Skeletal muscle satellite cell (primary cell): ENCODE results near the gene PACRG.
A peak's percentile ranks its signal among the peaks of the same experiment; 100 is the strongest.
"Not testable (repeated sequence)": the region's sequence is repeated elsewhere in the genome, so short reads cannot be mapped to it uniquely, and the experiment has no call there.

ENCODE experiments used
- H3K27me3 ChIP-seq: 2 replicates; pipeline ENCODE4 v1.7.0; 2013; ENCODE audit warnings: low read length; ENCODE audit not compliant: control insufficient read depth, insufficient read depth
- H3K36me3 ChIP-seq: 2 replicates; pipeline ENCODE4 v1.7.0; 2013; ENCODE audit warnings: mild to moderate bottlenecking, control low read depth, low read length; ENCODE audit not compliant: insufficient read depth
- H3K4me1 ChIP-seq: 2 replicates; pipeline ENCODE4 v1.7.0; 2013; ENCODE audit warnings: low read length; ENCODE audit not compliant: control insufficient read depth, insufficient read depth
- H3K4me2 ChIP-seq: 2 replicates; pipeline ENCODE4 v1.7.0; 2013; ENCODE audit warnings: mild to moderate bottlenecking, low read length
- H3K4me3 ChIP-seq: 2 replicates; pipeline ENCODE4 v1.7.0; 2013; ENCODE audit warnings: low read length
- H3K9ac ChIP-seq: 2 replicates; pipeline ENCODE4 v1.7.0; 2013; ENCODE audit warnings: mild to moderate bottlenecking, low read depth, low read length, moderate library complexity
- H3K9me3 ChIP-seq: replicated peaks from 2 replicates; pipeline ENCODE4 v1.7.0; 2013; ENCODE audit warnings: mild to moderate bottlenecking, control low read depth, low read length

The PACRG gene

GRCh38 chr6:163314791-163315470, 587.2 kb downstream of the PACRG start:
- Histone ChIP-seq H3K9ac (no peak overlapping the region), H3K4me1 (peaks cover 3% of the 10 kb centered on the region), H3K36me3 (no peaks in the 10 kb centered on the region), H3K9me3 (no peaks in the 10 kb centered on the region), H3K4me2 (no peak overlapping the region), H3K4me3 (no peak overlapping the region), H3K27me3 (no peaks in the 10 kb centered on the region)

DNA sequence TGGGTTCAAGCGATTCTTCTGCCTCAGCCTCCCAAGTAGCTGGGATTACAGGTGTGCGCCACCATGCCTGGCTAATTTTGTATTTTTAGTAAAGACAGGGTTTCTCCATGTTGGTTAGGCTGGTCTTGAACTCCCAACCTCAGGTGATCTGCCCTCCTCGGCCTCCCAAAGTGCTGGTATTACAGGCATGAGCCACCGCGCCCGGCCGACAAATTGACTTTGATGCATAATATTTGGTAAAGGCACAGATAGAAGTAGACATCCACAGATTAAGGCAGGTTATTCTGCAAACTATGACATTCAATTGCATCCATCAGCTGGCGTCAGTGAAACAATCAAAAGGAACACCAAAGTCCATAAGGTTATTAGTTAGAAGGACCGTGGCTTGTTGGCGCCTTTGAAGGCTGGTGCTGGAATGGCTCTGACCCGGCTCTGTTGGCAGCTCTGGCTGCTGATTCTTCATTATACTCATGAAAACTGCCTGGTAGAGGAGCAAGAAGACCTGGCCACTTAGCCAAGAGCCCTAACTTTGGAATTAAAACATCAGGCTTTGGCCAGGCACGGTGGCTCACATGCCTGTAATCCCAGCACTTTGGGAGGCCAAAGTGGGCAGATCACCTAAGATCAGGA, 589.2 kb downstream of the PACRG start:
- H3K36me3 ChIP-seq, H3K4me3 ChIP-seq, H3K4me2 ChIP-seq, H3K4me1 ChIP-seq, H3K9me3 ChIP-seq, H3K9ac ChIP-seq, H3K27me3 ChIP-seq: not testable (repeated sequence)

DNA sequence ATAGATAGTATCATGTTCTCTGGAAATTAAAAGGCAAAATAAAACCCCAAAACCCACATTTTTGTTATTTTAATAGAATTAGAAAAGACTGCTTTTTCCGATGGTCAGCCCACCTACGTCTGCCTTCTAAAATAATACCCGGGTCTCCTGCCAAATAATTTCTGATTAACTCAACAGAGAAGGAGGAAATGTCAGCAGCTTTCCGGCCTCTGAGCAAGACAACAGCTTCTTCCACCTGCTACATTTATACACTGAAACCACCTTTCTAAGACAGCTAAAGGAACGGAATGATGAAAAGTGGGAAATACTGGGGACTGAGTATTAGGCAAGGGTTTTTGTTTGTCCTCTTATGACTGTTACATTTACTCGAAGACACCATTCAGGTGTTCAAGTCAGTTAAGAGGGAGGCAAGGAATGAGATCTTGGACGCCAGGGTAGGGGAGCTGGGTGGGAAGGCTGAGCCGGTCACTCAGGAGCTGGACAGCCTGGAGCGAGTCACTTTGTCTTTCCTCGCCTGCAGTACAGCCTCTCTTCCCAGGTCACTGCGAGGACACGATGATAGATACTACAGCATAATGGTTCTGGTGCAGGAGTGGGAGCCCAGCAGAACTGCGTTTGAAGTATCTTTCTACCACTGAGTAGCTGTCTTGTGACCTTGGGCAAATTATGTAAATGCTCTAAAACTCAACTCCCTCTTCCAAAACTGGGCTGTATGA, 590.5 kb downstream of the PACRG start:
- no peak overlapping the region for H3K9ac ChIP-seq
- H3K4me2 ChIP-seq, result no peak overlapping the region
- no peaks in the 10 kb centered on the region for H3K27me3 ChIP-seq
- no peaks in the 10 kb centered on the region for H3K4me1 ChIP-seq
- no peaks in the 10 kb centered on the region for H3K9me3 ChIP-seq
- H3K36me3 ChIP-seq, result no peaks in the 10 kb centered on the region
- H3K4me3 ChIP-seq, result no peak overlapping the region

GRCh38 chr6:163319609-163320366, 592.0 kb downstream of the PACRG start:
- H3K9me3 ChIP-seq, result no peaks in the 10 kb centered on the region
- no peaks in the 10 kb centered on the region for H3K27me3 ChIP-seq
- H3K4me3 ChIP-seq, result no peak overlapping the region
- peaks cover 6% of the 10 kb centered on the region for H3K4me1 ChIP-seq
- H3K36me3 ChIP-seq, result no peaks in the 10 kb centered on the region
- H3K4me2 ChIP-seq, result no peak overlapping the region
- H3K9ac ChIP-seq, result no peak overlapping the region

DNA sequence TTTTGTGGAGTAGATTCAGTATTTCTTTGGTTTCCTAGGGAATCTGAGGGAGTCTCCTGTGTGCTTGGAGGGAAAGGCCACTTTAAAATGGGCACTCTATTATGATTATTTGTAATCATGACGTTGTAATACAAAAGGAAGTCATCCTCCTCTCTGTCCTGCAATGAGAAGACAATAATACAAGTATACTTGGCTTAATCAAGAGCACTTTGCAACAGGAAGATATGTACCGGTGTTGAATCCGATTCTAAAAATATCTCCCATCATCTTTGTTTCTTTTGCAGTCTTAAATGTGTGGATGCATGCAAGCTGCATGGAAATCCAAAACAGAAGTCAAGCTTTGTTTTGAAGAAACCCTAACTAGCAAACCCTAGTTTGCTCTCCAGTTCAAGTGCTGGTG, 592.6 kb downstream of the PACRG start:
- no peak overlapping the region for H3K9ac ChIP-seq
- H3K4me2 ChIP-seq, result no peak overlapping the region
- no peaks in the 10 kb centered on the region for H3K36me3 ChIP-seq
- no peak overlapping the region for H3K4me3 ChIP-seq
- peaks cover 13% of the 10 kb centered on the region for H3K4me1 ChIP-seq
- H3K27me3 ChIP-seq, result no peaks in the 10 kb centered on the region
- no peaks in the 10 kb centered on the region for H3K9me3 ChIP-seq

GRCh38 chr6:163320804-163321203, 593.0 kb downstream of the PACRG start:
- Histone ChIP-seq H3K4me1 (peaks cover 13% of the 10 kb centered on the region), H3K4me2 (no peak overlapping the region), H3K4me3 (no peak overlapping the region), H3K9me3 (no peaks in the 10 kb centered on the region), H3K27me3 (no peaks in the 10 kb centered on the region), H3K36me3 (no peaks in the 10 kb centered on the region), H3K9ac (no peak overlapping the region)

DNA sequence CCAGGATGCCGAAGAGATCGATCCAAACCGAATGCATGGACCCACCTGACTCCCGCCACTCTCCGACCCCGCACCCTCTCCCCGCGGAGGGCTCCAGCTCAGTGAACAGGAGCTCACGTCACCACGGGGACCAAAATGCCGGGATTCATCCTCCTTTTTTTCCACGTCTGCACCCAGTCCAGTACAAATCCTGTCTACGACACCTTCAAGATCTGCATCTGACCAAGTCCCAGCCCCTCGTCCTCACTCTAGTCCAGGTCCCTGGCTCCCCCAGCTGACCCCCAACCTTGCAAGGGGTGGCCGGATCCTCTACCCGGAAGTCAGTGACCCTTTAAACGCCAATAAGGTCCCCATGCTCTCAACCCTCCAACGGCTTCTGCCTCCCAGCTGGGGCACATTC, 593.9 kb downstream of the PACRG start:
- Histone ChIP-seq H3K27me3 (no peaks in the 10 kb centered on the region), H3K4me2 (no peak overlapping the region), H3K4me1 (peaks cover 13% of the 10 kb centered on the region), H3K36me3 (no peaks in the 10 kb centered on the region), H3K9me3 (no peaks in the 10 kb centered on the region), H3K9ac (no peak overlapping the region), H3K4me3 (no peak overlapping the region)

GRCh38 chr6:163323274-163323673, 595.5 kb downstream of the PACRG start:
- no peaks in the 10 kb centered on the region for H3K27me3 ChIP-seq
- H3K4me3 ChIP-seq, result no peak overlapping the region
- H3K36me3 ChIP-seq, result no peaks in the 10 kb centered on the region
- no peak overlapping the region for H3K4me2 ChIP-seq
- no peaks in the 10 kb centered on the region for H3K9me3 ChIP-seq
- H3K4me1 ChIP-seq, result peaks cover 13% of the 10 kb centered on the region
- no peak overlapping the region for H3K9ac ChIP-seq

GRCh38 chr6:163323705-163324104, 595.9 kb downstream of the PACRG start:
- H3K4me1 ChIP-seq, result peaks cover 13% of the 10 kb centered on the region
- H3K4me3 ChIP-seq, result no peak overlapping the region
- H3K9me3 ChIP-seq, result no peaks in the 10 kb centered on the region
- no peak overlapping the region for H3K9ac ChIP-seq
- H3K36me3 ChIP-seq, result no peaks in the 10 kb centered on the region
- no peaks in the 10 kb centered on the region for H3K27me3 ChIP-seq
- no peak overlapping the region for H3K4me2 ChIP-seq

- H3K4me1 ChIP-seq, result peaks cover 13% of the 10 kb centered on the region
- H3K4me2 ChIP-seq, result peak overlapping the region; percentile 66
- H3K27me3 ChIP-seq, result no peaks in the 10 kb centered on the region
- H3K9me3 ChIP-seq, result no peaks in the 10 kb centered on the region
- no peak overlapping the region for H3K4me3 ChIP-seq
- no peaks in the 10 kb centered on the region for H3K36me3 ChIP-seq
- no peak overlapping the region for H3K9ac ChIP-seq
These were observed 596.5 kb downstream of the PACRG start for GRCh38 chr6:163324326-163324687.

DNA sequence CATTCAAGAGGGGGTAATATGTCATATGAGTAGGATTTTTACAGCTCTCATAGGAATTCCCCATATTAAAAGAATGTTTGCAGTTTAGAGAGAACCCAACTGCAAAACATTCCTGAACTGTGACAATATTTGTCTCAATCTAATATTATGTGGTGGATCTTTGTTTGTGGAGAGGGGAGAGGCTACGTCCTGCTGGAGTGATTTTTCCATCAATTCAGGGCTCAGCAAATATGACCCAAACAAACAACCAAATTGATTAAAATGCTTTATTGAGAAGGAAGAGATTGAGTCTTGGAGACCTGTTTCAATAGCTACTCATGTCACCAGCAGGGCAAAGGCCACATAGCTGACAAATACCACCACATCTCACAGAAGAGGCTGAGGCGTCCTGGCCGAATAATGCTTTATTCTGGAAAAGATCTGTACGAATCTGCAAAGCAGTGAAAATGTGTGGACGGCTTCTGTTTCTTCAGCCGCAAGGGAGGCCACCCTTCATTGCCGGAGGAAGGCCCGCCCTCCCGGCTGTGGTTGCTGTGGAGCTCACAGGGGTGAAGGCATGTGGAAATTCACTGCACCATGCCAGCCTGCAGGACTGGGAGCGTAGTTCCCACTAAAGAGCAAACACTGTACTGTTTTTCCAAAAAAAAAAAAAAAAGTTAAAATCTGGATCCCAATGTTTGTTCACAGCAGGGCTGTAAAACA, 597.1 kb downstream of the PACRG start:
- H3K9me3 ChIP-seq, result no peaks in the 10 kb centered on the region
- H3K4me1 ChIP-seq, result peaks cover 16% of the 10 kb centered on the region
- H3K4me3 ChIP-seq, result peak overlapping the region; percentile 56

More for the DNA sequence above, 597.1 kb downstream of the PACRG start:
- peak overlapping the region; percentile 66 for H3K4me2 ChIP-seq
- H3K36me3 ChIP-seq, result no peaks in the 10 kb centered on the region
- no peaks in the 10 kb centered on the region for H3K27me3 ChIP-seq
- peak overlapping the region; percentile 54 for H3K9ac ChIP-seq
